ENCODE data around the gene ZNF79. TPM values are rescaled to one million over a fixed set of nuclear protein-coding genes. Genes with fewer than 3 reads are reported as not detected.

The ZNF79 gene
- total RNA-seq, 1 donor from 2014 or later: 8.3 TPM

DNA sequence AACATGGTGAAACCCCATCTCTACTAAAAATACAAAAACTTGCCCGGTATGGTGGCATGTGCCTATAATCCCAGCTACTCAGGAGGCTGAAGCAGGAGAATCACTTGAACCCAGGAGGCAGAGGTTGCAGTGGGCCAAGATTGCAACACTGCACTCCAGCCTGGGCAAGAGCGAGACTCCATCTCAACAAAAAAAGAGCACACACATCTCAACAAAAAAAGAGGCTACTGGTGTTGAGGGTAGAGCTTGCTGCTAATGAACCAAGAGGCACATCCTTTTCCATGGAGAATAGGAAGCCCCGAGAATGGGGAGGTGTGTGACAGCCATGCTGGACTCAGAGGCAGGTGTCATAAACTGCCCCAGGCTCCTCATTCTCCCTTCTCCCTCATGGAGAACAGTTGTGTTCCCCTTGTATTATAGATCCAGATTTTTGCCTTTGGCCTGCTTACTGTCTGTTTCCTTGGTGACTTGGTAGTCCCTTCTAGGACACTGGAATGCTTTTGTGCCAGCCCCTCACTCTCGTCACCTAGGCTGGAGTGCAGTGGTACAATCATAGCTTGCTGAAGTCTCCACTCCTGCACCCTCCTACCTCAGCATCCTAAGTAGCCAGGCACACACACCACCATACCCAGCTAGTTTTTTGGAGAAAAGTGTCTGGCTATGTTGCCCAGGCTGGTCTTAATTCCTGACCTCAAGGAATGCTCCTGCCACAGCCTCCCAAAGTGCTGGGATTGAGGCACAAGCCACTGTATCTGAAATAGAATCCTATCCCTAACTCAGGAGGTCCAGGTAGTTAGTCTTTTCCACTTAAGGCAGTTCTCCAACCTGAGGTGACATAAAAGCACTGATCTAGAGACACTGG is 21.9 kb downstream of the ZNF79 start:
- Histone ChIP-seq H3K27ac (peak overlapping the region; percentile 11), H3K9me3 (no peaks in the 10 kb centered on the region), H3K27me3 (no peaks in the 10 kb centered on the region), H3K4me1 (peaks cover 22% of the 10 kb centered on the region), H3K4me3 (no peak overlapping the region), H3K36me3 (peaks cover 84% of the 10 kb centered on the region)
- intact Hi-C loops (cut with DNase I): no loop called here
- TF ChIP-seq, protein P1, sequence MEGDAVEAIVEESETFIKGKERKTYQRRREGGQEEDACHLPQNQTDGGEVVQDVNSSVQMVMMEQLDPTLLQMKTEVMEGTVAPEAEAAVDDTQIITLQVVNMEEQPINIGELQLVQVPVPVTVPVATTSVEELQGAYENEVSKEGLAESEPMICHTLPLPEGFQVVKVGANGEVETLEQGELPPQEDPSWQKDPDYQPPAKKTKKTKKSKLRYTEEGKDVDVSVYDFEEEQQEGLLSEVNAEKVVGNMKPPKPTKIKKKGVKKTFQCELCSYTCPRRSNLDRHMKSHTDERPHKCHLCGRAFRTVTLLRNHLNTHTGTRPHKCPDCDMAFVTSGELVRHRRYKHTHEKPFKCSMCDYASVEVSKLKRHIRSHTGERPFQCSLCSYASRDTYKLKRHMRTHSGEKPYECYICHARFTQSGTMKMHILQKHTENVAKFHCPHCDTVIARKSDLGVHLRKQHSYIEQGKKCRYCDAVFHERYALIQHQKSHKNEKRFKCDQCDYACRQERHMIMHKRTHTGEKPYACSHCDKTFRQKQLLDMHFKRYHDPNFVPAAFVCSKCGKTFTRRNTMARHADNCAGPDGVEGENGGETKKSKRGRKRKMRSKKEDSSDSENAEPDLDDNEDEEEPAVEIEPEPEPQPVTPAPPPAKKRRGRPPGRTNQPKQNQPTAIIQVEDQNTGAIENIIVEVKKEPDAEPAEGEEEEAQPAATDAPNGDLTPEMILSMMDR (IDR thresholded peaks at IDR 0.05): no peak
- DNase-seq: no peak
- ATAC-seq: no peak

DNA sequence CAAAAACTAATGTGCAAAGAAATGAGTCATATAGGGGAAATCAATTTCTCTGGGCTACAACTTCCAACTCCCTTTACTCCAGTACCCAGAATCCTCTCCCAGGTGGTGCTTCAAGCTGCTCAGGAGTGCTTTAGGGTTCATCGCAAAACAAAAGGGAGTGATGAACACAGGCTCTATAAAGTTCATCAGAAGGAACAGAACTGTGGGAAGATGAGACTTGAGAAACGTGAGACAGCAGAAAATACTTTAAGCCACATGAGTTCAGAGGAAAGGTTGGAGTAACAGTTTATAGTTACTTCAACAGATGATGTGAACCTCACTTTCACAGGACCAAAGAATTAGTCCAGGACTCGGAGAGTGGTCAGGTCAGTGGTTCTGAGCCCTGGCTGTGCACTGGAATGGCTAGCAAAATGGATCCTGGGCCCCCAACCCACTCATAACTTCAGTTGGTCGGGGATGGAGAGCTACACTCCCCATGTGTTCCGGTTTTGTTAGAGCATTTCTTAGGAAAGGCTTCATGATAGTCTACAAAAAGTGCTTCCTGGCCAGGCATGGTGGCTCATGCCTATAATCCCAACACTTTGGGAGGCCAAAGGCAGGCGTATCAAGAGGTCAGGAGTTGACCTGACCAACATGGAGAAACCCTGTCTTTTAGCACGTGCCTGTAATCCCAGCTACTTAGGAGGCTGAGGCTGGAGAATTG is 22.7 kb downstream of the ZNF79 start:
- H3K36me3 ChIP-seq: peaks cover 76% of the 10 kb centered on the region
- TF ChIP-seq, protein P1 (IDR thresholded peaks at IDR 0.05): no peak
- no peaks in the 10 kb centered on the region for H3K27me3 ChIP-seq
- ATAC-seq (no peak), DNase-seq (no peak)
- no peak overlapping the region for H3K27ac ChIP-seq
- peaks cover 22% of the 10 kb centered on the region for H3K4me1 ChIP-seq
- H3K9me3 ChIP-seq: no peaks in the 10 kb centered on the region
- intact Hi-C loops (cut with DNase I): no loop called here
- H3K4me3 ChIP-seq: no peak overlapping the region

DNA sequence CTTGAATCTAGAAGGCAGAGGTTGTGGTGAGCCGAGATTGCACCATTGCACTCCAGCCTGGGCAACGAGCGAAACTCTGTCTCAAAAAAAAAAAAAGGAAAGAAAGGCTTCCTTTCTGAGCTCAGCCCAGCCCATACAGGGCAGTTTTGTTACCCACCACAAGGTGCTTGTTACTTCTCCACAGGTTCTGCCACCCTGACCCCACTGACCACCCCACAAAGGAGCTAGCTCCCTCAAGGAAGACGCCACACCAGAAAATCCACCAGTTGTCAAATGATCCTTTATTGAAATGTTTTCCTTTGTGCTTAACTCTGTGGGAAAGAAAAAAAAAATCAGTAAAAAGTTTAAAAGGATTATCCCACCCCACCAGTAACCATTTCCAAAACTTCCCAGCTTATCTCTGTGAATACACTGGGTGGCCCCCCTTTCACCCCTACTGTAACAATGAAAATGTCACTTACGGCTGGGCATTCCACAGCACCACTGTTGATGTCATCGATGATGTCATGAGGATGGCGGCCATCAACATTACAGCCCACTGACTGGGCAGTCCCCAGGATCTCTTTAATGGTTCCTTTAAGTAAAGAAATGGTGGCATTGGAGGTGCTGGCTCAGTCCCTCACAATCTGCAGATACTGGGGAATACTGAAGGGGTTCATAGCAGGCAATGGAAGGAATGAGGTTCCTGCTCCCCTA is 23.4 kb downstream of the ZNF79 start:
- Histone ChIP-seq H3K36me3 (peaks cover 69% of the 10 kb centered on the region), H3K27me3 (no peaks in the 10 kb centered on the region)

DNA sequence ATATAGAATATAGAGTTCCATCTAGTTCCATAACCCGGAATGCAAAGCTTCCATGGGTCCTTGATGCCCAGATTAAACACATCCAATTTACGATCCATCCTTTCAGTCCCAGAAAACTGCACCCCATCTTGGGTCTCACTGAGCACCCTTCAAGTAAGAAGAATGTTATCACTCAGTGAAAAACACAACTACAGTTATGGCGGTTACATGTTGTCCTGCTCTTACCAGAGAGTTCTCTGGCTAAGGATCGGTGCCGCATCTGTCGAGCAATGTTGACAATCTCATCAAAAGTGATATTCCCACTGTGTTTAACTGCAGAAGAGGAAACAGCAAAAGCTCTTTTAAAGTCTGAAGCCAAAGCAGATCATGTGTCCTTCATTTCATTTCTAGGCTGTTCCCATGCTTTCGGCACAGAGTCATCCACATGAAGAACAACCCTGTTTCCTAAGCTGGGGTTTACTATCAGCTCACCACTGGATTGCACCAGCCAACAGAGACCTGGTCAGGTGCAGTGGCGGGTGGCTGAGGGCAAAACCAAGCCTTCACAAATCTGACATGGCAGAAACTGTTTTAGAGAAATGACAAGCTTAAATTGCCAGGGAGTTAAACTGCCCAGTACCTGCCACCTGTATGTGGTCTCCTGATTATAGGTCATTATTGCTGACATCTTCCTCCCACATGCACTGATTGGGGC is 24.1 kb downstream of the ZNF79 start:
- no peak for ATAC-seq
- H3K27ac ChIP-seq: peak overlapping the region; percentile 36
- no peak overlapping the region for H3K4me3 ChIP-seq
- TF ChIP-seq, protein P1 (IDR thresholded peaks at IDR 0.05): no peak
- H3K27me3 ChIP-seq: no peaks in the 10 kb centered on the region
- DNase-seq: no peak
- no peaks in the 10 kb centered on the region for H3K9me3 ChIP-seq
- intact Hi-C loops (cut with DNase I): no loop called here
- H3K4me1 ChIP-seq: peaks cover 32% of the 10 kb centered on the region
- peaks cover 63% of the 10 kb centered on the region for H3K36me3 ChIP-seq

More for the DNA sequence above, 23.4 kb downstream of the ZNF79 start:
- Histone ChIP-seq H3K4me1 (peaks cover 27% of the 10 kb centered on the region), H3K9me3 (no peaks in the 10 kb centered on the region), H3K4me3 (no peak overlapping the region), H3K27ac (no peak overlapping the region)
- DNase-seq (no peak), ATAC-seq (no peak)
- TF ChIP-seq, protein P1 (IDR thresholded peaks at IDR 0.05): no peak
- intact Hi-C loops (cut with DNase I): no loop called here

DNA sequence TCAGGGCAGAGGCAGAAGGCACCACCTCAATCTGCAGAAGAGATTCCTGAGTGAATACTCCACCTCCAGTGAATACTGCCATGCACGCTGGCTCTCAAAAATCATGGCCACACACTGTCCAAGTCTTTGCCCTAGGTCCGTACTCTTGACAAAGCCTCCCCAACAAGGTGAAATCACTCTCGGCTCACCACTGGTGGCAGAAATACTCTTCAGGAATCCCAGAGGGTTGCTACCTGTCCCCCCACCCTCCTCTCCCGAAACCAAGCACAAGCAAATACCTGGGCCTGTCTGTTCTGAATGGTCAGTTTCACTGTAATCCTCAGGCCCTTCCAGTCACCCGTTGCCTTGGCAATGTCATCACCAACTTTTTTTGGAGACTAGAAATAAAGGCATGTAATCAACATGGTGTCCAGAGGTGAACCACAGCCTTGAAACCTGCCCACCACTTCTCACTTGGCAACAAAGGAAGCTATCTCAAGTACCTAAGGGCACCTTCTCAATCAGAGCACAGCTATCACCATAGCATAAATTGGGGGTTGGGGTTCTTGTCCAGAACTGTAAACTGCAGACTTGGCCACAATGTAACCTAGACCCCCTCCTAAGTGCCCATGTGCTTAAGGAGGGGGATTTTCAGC is 25.3 kb downstream of the ZNF79 start:
- peaks cover 54% of the 10 kb centered on the region for H3K36me3 ChIP-seq
- DNase-seq: no peak
- no peaks in the 10 kb centered on the region for H3K9me3 ChIP-seq
- no peak for ATAC-seq
- no peaks in the 10 kb centered on the region for H3K27me3 ChIP-seq
- TF ChIP-seq, protein P1 (IDR thresholded peaks at IDR 0.05): no peak
- peaks cover 32% of the 10 kb centered on the region for H3K4me1 ChIP-seq
- intact Hi-C loops (cut with DNase I): no loop called here
- H3K4me3 ChIP-seq: peak overlapping the region; percentile 80
- peak overlapping the region; percentile 93 for H3K27ac ChIP-seq

All from upper lobe of right lung (tissue), 1 donor.